ENCODE data around the gene KCNH1.

The KCNH1 gene

DNA sequence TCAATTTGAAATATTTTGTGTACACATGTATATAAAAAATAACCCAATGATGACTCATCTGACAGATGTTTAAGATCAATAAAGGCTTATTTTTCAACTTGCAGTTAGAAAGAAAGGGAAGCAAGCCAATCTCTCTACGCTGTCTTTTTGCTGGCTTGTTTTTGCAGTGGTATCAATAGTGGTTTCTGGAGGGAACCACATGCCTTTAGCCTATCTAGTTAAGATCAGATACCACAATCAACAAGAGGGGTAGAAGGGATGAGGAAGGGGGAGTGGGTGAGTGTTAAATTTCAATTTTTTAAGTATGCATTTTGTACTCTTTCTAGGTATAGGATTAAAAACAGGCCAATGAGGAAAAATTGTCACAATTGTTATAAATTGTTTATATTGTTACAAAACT lies 276.2 kb downstream of the KCNH1 start:
- no peak for DNase-seq (ENCODE audit: low read depth)

- DNase-seq (ENCODE audit: low read depth): no peak
Measured at GRCh38 chr1:210857146-210857663, 276.7 kb downstream of the KCNH1 start.

DNA sequence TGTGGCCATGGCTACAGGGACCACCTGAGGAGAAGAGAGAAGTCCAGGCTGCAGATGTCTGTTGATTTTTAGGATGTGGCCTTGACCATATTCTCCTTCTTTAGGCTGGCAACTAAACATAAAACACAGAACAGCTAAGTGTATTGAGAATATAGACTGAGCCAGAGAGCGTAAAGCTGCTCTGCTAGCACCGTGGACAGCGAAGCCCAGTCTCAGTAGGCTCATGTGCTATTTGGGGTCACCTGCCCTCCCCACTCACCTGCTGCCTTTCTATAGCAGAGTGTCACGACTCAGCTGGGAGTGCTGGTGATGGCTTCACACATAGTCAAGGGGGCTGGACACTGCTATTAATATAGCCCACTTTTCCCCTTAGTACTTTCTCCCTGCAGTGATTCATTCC lies 278.5 kb downstream of the KCNH1 start:
- no peak for DNase-seq (ENCODE audit: low read depth)

DNA sequence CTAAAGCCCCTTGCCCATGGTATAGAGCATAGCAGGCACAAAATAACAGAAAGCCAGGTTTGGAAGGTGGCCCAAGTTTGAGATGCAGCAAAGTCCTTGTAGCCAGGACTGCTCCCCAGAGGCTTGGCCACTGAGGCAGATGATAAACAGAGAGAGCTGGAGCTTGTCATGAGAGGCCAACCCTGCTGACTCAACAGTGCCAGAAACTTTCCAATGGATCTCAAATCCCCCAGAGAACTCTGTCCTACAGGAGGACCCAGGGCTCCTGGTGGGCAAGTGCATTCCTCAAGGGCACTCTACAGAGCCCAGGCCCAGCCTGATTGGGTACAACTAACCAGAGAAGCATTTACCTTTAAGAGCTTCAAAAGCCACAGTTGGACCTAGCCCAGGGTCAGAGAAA lies 280.7 kb downstream of the KCNH1 start:
- DNase-seq (ENCODE audit: low read depth): no peak

DNA sequence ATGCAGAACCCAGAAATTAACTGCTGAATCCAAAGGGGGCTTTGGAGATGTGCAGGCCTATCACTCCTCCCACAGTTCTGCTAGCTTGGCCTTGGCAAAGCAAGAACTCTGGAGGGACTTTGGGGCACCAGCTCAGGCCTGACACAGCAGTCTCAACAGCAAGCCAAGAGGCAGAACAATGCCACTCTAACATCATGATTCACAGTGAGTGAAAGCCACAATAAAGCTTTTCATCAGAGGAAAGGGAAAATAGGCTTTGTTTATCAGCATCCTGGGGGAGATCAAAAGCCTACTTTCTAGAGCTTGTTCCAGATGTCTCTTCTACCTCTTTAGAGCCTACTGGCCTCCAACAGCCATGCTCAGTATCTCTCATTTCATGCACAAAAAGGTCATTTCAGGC lies 283.4 kb downstream of the KCNH1 start:
- DNase-seq (ENCODE audit: low read depth): no peak

GRCh38 chr1:210848474-210848873 lies 285.5 kb downstream of the KCNH1 start:
- DNase-seq (ENCODE audit: low read depth): no peak

DNA sequence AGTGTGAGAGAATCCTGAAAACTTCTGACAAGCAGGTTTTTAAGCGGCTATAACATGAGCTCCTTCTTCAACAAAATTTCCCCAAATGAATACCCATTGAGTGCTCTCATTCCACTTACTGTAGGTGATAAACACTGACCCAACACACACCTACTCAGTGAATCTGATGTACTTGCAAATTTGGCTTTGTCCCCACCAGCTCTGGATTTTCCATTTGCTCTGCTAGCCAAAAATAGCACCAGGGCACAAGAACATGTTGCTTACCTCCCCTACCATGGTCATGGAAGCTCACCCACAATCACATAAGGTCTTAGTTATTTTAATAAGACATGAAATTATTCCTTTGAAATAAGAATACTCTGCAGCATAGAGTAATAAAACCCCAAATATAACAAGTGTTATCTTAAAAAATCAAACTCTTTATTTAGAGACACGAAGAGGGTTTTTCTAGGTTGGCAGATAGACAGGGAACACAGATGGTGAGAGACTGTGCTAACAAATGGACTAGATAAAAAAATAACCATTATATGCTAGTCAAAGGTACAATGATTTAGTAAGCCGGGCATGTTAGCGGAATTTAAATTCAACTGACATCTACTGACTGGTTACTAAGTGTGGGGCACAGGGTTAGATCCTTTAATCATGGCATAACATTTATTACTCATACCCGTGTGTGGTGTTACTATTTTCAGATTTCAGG lies 291.9 kb downstream of the KCNH1 start:
- no peak for DNase-seq (ENCODE audit: low read depth)

DNA sequence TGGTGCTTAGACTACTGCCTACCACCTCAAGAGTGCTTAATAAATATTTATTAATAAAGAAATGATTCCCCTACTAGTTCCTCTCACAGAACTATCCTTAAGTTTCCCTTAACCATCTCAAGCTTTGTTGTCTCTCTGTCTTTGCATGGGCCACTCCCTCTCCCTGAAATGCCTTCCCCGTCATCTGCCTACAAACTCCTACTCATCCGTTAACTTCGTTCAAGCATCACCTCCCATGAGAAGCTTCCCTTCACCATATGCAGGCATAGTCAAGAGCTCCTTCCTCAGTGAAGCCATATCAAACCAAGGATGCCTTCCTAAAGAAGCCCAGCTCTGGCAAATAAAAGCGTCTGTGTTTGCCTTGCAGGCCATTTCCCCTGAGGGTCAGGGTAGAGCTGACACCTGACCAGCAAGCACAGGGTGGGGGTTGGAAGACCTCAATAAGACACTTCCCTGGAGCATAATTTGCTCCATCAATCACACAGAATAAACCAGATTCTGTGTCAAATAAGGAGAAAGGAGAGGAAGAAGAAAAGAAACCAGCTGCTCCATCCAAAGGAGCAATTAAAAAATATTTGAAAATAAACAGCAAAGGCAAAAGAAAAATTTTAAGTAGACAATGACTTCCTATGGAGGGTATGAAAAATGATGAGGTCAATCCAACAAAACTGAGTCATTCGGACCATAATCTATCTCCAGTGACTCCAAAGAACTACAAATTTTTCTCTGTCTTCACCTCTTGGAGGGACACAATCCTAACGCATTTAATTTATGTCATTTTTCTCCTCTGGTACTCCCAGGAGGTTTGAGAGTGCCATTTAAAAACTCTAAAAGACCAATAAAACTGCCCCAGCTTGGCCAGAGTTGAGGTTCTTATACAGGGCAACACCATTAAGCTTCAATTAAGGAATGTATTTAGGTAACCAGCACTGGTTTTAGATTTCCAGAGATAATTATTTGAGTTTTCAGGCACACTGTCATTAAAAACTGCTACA lies 303.6 kb downstream of the KCNH1 start:
- DNase-seq (ENCODE audit: low read depth): no peak

GRCh38 chr1:210828996-210829596 lies 304.9 kb downstream of the KCNH1 start:
- DNase-seq (ENCODE audit: low read depth): no peak

- no peak for DNase-seq (ENCODE audit: low read depth)
Measured at GRCh38 chr1:210827481-210827880, 306.5 kb downstream of the KCNH1 start.

DNA sequence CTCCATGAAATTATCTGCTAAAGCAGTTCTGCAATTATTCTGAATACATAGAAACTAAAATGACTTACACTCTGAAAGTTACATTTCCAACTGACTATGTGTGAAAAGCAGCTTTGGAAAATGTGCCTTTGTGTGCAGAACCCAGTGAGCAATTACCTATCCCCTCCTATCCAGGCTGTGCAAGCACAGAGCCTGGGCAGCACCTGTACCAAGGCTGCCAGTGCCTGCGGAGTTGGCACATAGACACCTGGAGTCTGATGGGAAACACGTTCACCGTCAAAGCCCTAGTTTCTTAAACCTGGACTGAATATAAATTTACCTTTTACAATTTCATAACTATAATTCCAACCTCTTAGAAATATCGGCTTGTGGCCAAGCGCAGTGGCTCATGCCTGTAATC lies 307.3 kb downstream of the KCNH1 start:
- DNase-seq (ENCODE audit: low read depth): no peak

GRCh38 chr1:210822932-210823331 lies 311.0 kb downstream of the KCNH1 start:
- DNase-seq (ENCODE audit: low read depth): no peak

DNA sequence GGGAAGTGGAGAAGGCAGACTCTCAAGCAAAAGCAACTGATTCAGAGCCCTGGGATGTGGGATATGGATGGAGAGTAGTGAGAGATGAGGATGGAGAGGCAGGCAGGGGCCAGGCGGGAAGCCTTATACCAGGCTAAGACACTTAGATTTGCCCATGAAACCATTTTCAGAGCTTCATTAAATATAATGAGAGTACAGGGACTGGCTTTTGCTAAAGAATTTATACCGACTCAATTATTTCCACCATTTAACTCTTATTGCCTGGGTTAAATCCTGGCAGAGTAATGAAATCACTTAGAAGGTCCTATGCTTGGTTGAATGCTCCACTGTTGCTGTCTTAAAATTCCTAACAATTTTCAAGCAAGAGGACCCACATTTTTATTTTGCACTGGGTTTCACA lies 311.7 kb downstream of the KCNH1 start:
- no peak for DNase-seq (ENCODE audit: low read depth)

DNA sequence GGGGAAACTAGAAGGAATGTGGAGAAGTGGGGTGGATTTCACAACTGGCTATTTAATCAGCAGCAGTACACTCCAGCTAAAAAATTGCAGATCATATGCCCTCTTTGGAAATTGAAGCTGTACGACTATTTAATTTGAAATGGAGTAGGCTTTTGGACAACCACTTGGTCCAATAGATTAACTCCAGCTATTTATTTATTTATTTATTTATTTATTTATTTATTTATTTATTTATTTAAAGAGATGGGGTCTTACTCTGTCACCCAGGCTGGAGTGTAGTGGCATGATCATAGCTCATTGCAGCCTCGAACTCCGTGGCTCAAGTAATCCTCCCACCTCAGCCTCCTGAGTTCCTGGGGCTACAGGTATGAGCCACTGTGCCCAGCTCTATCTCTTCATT lies 312.3 kb downstream of the KCNH1 start:
- no peak for DNase-seq (ENCODE audit: low read depth)

DNA sequence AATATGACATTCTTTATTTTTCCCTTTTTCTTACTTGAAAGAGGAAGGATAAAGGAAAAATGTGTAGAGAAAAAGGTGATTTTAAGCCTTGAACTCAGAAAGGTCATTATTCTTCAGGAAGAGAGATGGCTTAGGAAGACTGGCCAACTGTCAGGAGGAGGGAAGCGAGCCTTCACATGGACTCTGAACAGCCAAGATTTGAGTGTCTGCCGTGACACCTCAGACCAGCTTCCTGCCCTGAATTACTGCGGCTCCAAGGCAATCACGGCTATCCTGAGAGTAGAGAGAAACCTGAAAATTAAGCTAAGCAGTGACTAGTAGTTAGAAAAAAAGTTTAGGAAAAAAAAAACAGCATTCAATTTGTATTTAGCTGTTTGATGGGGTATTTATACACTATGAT lies 314.7 kb downstream of the KCNH1 start:
- no peak for DNase-seq (ENCODE audit: low read depth)

- no peak for DNase-seq (ENCODE audit: low read depth)
Measured at GRCh38 chr1:210817385-210818275, 316.3 kb downstream of the KCNH1 start.

DNA sequence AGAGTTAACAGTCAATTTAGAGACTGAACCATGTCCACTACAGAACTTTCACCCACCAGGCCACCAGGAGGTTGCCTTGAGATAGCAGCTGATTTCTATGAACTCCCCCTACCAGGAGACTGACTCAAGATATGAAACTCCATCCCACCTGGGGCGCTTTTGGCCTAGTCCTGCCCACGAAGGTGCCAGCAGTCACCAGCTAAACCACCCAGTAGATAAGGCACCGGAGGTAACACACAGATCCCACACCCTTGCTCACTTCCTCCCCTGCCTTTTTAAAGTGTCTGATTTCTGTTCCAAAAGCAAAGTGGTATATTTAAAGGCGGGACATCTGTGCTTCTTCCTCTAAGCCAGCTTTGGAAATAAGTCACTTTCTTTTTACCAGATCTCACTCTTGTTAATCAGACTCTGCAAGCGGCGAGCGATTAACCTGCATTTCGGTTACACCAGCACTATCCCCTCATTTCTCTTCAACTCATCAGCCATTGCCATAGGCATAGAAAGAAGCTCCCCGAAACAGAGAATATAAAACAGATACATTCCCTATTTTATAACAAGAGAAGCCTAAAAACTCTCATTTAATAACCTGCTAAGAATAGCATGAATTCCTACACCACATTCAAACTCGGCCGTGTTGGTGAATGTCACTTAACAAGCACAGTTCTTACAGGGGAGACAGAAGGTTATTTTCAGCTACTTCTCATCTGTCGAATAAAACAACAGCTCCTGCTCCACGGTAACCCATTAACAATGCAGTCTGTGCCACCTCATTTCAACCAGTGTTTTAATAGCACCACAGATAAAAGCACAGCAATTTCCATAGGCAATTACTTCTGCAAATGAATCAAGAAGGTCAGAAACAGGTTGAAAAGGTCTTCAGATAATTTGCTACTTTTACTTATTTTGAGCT lies 318.1 kb downstream of the KCNH1 start:
- no peak for DNase-seq (ENCODE audit: low read depth)

DNA sequence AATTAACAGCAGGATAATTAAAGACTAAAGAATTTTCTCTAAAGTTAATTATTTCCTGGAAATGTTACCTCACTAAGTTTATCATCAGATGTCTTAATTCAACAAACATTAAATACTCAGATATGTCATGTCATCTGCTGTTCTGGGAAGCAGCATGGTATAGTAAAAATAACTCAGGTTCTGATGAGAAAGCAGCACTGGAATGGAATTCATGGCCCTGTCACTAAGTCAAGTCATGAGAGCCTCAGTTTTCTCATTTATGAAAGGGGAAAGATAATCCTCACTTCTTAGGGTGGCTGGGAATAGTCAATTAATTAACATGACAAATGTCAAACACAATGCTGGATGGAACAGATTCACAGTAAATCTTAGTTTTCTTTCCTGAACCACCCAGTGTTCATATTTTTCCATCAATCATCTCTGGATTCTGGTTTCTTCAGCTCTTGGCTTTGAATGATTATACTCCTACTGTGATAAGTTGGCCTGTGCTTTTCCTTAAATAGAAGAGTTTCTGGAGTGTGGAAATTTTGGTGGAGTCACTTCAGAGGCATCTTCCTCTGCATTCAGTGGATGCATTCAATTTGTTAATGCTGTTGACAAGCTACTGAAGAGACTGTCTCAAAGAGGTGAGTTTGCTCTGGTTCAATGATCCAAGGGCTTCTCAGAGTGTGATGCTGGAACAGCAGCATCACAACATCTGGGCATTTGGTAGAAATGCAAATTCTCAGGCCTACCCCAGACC lies 319.4 kb downstream of the KCNH1 start:
- DNase-seq (ENCODE audit: low read depth): no peak

GRCh38 chr1:210801501-210801900 lies 332.4 kb downstream of the KCNH1 start:
- DNase-seq (ENCODE audit: low read depth): no peak

GRCh38 chr1:210800756-210801155 lies 333.2 kb downstream of the KCNH1 start:
- DNase-seq (ENCODE audit: low read depth): no peak

All from fibroblast of the conjunctiva (primary cell).